Islet of Langerhans (tissue), 1 donor: ENCODE data around the gene RAVER1.

Experiments
- FAIRE-seq: peaks from one replicate; lab custom pipeline; 2011; peaks lifted over from hg19 to GRCh38; lab: Jason Lieb, UNC

The RAVER1 gene

GRCh38 chr19:10269333-10270179 lies 63.8 kb downstream of the RAVER1 start:
- FAIRE-seq: no peak

DNA sequence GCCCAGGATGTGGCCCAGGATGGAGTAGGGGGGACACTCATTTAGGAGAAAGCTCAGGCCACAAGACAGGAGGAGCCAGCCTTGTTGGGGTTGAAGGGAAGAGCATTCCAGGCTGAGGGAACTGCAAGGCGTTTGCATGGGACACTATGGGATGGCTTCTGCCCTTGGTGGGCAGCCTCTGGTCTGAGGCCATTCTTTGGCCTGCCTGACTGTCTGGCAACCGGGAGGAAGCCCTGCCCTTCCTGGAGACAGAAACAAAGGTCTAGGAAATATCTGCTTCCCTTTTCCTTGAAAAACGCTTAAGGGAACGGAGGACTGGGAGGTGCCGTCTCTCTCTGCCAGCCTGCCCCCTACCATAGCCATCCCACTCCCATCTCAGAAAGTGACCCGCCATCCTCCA lies 65.3 kb downstream of the RAVER1 start:
- no peak for FAIRE-seq

DNA sequence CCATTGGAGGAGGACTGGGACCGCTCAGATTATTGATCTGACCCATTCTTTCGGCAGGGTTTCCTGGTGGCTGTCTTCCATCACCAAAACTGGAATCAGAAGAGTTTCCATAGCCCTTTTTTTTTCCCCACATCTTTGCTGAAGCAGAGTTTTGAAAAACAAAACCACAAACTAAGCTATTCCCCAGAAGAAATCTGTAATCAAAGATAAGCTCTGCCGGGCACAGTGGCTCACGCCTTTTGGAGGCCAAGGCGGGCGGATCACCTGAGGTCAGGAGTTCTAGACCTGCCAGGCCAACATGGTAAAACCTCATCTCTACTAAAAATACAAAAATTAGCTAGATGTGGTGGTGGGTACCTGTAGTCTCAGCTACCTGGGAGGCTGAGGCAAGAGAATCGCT lies 66.6 kb downstream of the RAVER1 start:
- no peak for FAIRE-seq
